Measurements from ENCODE around the gene TGDS. TPM values are rescaled to one million over a fixed set of nuclear protein-coding genes. Genes with fewer than 3 reads are reported as not detected.
A peak's percentile ranks its signal among the peaks of the same experiment; 100 is the strongest.

Gene TGDS
- total RNA-seq, 1 donor from 2014 or later, result 6.3 TPM

DNA sequence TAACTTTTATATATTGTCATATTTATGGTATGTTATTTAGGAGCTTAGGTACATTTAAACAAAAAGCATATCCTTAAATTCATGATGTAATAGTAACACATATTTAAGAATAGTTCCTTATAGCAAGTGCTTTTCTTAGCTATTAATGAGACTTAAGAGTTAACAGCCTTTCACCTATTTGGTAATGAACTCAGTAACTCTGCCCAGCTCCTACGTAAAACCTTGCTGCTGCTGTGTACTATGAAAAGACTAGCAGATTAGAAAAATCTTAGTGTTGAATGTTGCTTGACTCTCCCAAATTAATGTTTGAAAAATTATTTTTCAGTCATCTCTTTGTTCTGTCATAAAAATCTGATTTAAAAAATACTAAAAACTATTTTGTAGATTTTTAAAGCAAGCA is 12.6 kb upstream of the TGDS start:
- TF ChIP-seq, protein P1, sequence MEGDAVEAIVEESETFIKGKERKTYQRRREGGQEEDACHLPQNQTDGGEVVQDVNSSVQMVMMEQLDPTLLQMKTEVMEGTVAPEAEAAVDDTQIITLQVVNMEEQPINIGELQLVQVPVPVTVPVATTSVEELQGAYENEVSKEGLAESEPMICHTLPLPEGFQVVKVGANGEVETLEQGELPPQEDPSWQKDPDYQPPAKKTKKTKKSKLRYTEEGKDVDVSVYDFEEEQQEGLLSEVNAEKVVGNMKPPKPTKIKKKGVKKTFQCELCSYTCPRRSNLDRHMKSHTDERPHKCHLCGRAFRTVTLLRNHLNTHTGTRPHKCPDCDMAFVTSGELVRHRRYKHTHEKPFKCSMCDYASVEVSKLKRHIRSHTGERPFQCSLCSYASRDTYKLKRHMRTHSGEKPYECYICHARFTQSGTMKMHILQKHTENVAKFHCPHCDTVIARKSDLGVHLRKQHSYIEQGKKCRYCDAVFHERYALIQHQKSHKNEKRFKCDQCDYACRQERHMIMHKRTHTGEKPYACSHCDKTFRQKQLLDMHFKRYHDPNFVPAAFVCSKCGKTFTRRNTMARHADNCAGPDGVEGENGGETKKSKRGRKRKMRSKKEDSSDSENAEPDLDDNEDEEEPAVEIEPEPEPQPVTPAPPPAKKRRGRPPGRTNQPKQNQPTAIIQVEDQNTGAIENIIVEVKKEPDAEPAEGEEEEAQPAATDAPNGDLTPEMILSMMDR (IDR thresholded peaks at IDR 0.05; ENCODE audit: partially characterized antibody, unreplicated experiment), result no peak
- H3K27ac Mint-ChIP-seq (ENCODE audit: unreplicated experiment), result no peak overlapping the region
- no peaks in the 10 kb centered on the region for H3K36me3 Mint-ChIP-seq (ENCODE audit: unreplicated experiment)
- no peaks in the 10 kb centered on the region for H3K4me1 Mint-ChIP-seq (ENCODE audit: low read depth, unreplicated experiment)
- no peaks in the 10 kb centered on the region for H3K27me3 Mint-ChIP-seq (ENCODE audit: unreplicated experiment)
- H3K4me3 Mint-ChIP-seq (ENCODE audit: unreplicated experiment), result no peak overlapping the region
- H3K9me3 Mint-ChIP-seq (ENCODE audit: unreplicated experiment), result no peaks in the 10 kb centered on the region
- DNase-seq, result no peak

- Mint-ChIP-seq H3K4me1 (ENCODE audit: low read depth, unreplicated experiment) (no peaks in the 10 kb centered on the region), H3K9me3 (ENCODE audit: unreplicated experiment) (no peaks in the 10 kb centered on the region), H3K27ac (ENCODE audit: unreplicated experiment) (no peak overlapping the region), H3K36me3 (ENCODE audit: unreplicated experiment) (no peaks in the 10 kb centered on the region), H3K4me3 (ENCODE audit: unreplicated experiment) (no peak overlapping the region), H3K27me3 (ENCODE audit: unreplicated experiment) (no peaks in the 10 kb centered on the region)
- DNase-seq, result no peak
- TF ChIP-seq, protein P1 (IDR thresholded peaks at IDR 0.05; ENCODE audit: partially characterized antibody, unreplicated experiment), result no peak
Observed at GRCh38 chr13:94607939-94608338, 12.0 kb upstream of the TGDS start.

DNA sequence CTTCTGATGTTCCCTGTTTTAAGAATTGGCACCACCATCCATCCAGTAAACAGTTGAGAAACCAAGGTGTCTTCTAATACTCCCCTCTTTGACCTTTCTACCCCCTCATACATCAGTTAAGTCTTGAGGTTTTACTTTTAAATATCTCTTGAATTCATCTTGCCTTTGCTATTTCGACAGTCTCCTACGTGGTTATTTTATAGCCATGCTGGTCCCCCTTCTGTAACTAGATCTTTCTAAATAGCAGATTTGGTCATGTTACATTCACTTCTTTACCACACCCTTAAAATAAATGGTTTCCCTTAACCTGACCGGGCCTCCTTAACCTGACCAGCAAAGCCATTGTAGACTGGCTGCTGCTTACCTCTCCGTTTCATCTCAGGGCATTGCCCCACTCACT is 11.1 kb upstream of the TGDS start:
- Mint-ChIP-seq H3K27me3 (ENCODE audit: unreplicated experiment) (peaks cover 2% of the 10 kb centered on the region), H3K9me3 (ENCODE audit: unreplicated experiment) (peaks cover 2% of the 10 kb centered on the region), H3K4me3 (ENCODE audit: unreplicated experiment) (no peak overlapping the region), H3K27ac (ENCODE audit: unreplicated experiment) (no peak overlapping the region), H3K36me3 (ENCODE audit: unreplicated experiment) (no peaks in the 10 kb centered on the region), H3K4me1 (ENCODE audit: low read depth, unreplicated experiment) (no peaks in the 10 kb centered on the region)
- no peak for DNase-seq
- TF ChIP-seq, protein P1 (IDR thresholded peaks at IDR 0.05; ENCODE audit: partially characterized antibody, unreplicated experiment), result no peak

- H3K9me3 Mint-ChIP-seq (ENCODE audit: unreplicated experiment), result peaks cover 2% of the 10 kb centered on the region
- H3K36me3 Mint-ChIP-seq (ENCODE audit: unreplicated experiment), result no peaks in the 10 kb centered on the region
- peak overlapping the region; percentile 91 for H3K4me3 Mint-ChIP-seq (ENCODE audit: unreplicated experiment)
- peaks cover 6% of the 10 kb centered on the region for H3K27me3 Mint-ChIP-seq (ENCODE audit: unreplicated experiment)
- no peak for DNase-seq
- TF ChIP-seq, protein P1 (IDR thresholded peaks at IDR 0.05; ENCODE audit: partially characterized antibody, unreplicated experiment), result no peak
- H3K4me1 Mint-ChIP-seq (ENCODE audit: low read depth, unreplicated experiment), result no peaks in the 10 kb centered on the region
- H3K27ac Mint-ChIP-seq (ENCODE audit: unreplicated experiment), result no peak overlapping the region
Observed at GRCh38 chr13:94602467-94602866, 6.5 kb upstream of the TGDS start.

DNA sequence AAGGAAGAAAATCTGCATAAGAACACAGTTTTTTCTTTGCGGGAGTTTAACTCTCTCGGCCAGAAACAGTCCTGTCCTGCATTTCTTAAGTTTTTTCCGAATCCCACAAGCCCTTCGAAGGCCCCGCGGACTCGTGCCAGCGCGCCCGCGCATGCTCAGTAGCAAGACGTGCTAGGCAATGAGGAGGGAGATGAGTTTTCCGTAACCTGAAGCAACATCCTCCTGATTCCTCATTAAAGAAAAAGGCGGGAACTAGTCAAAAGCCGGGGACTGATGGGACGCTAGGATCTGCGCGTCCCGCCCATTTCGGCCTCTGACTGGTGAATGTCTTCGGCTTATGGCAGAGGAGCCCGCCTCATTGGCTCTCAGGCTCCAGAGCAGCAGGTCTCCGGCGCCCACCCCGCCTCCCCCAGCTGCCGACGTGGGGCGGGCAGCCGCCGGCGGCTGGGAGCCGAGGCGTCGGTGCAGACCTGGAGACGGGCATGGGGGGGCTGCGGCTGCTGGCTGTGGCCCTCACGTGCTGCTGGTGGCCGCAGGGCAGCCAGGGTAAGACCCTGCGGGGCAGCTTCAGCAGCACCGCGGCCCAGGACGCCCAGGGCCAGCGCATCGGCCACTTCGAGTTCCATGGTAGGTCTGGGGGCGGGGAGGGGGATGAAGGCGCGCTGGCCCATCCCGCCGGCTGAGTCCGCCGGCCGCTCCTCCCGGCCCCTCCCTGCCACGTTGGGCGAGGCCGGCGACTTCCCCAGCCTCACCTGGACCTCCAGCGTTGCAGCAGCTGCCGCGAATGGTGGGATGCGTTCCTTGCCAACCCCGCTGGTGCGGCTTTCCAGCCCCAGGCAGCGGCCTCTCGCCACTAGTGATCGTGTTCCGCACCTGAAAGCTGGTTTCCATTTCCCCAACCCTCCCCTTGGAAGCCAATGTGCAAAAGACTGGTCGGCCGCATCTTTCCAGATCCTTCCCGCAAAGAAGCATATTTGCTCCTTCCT is 5.8 kb upstream of the TGDS start, which contains the start of gene GPR180:
GPR180 (plus strand) TSS at position 412 of the 986 bp plus-strand sequence; CDS start at position 483, 71 bp downstream.
- Mint-ChIP-seq H3K4me3 (ENCODE audit: unreplicated experiment) (peak within 1 kb of the TSS; percentile 91), H3K9me3 (ENCODE audit: unreplicated experiment) (peaks cover 2% of the 10 kb centered on the region), H3K4me1 (ENCODE audit: low read depth, unreplicated experiment) (no peaks in the 10 kb centered on the region), H3K36me3 (ENCODE audit: unreplicated experiment) (no peaks in the 10 kb centered on the region), H3K27me3 (ENCODE audit: unreplicated experiment) (peaks cover 6% of the 10 kb centered on the region), H3K27ac (ENCODE audit: unreplicated experiment) (peak within 1 kb of the TSS; percentile 64)
- TF ChIP-seq, protein P1 (IDR thresholded peaks at IDR 0.05; ENCODE audit: partially characterized antibody, unreplicated experiment), result no peak
- peak; percentile 90 for DNase-seq

Measured in glutamatergic neuron (in vitro differentiated cells).